GM23248 (cell line): ENCODE results near the gene CEL. TPM values are rescaled to one million over a fixed set of nuclear protein-coding genes. Genes with fewer than 3 reads are reported as not detected.

ENCODE experiments used
- DNase-seq: peaks from one replicate; pipeline ENCODE4 v3.0.0-alpha.2; 2015
- H2AFZ ChIP-seq: fragments of 200-600 bp; sonication (generic); 2 replicates; pipeline ENCODE4 v1.6.1; 2016; ENCODE audit warnings: antibody characterized with exemption
- H3F3A ChIP-seq: fragments of 200-600 bp; sonication (generic); 2 replicates; pipeline ENCODE4 v1.6.1; 2016; ENCODE audit warnings: mild to moderate bottlenecking, antibody characterized with exemption, mixed run types; ENCODE audit not compliant: insufficient read depth
- H3K27ac ChIP-seq: fragments of 200-600 bp; sonication (generic); 2 replicates; pipeline ENCODE4 v1.5.1; 2016; ENCODE audit warnings: mild to moderate bottlenecking
- H3K27me3 ChIP-seq: fragments of 200-600 bp; sonication (generic); replicated peaks from 2 replicates; pipeline ENCODE4 v1.6.1; 2016; ENCODE audit warnings: mild to moderate bottlenecking; ENCODE audit not compliant: insufficient read depth
- H3K36me3 ChIP-seq: fragments of 200-600 bp; sonication (generic); 2 replicates; pipeline ENCODE4 v1.6.1; 2016; ENCODE audit warnings: low read depth, mild to moderate bottlenecking
- H3K4me1 ChIP-seq: fragments of 200-600 bp; sonication (generic); 2 replicates; pipeline ENCODE4 v1.6.1; 2016; ENCODE audit warnings: mild to moderate bottlenecking; ENCODE audit not compliant: insufficient read depth
- H3K4me2 ChIP-seq: fragments of 200-600 bp; sonication (generic); one replicate; pipeline ENCODE4 v1.6.1; 2016; ENCODE audit warnings: mild to moderate bottlenecking; ENCODE audit not compliant: unreplicated experiment
- H3K4me3 ChIP-seq: fragments of 200-600 bp; sonication (generic); 2 replicates; pipeline ENCODE4 v1.5.1; 2016; ENCODE audit warnings: mild to moderate bottlenecking
- H3K79me2 ChIP-seq: fragments of 200-600 bp; sonication (generic); 2 replicates; pipeline ENCODE4 v1.6.1; 2016; ENCODE audit warnings: mild to moderate bottlenecking; ENCODE audit not compliant: insufficient read depth
- H3K9ac ChIP-seq: fragments of 200-600 bp; sonication (generic); 2 replicates; pipeline ENCODE4 v1.6.1; 2016; ENCODE audit warnings: mild to moderate bottlenecking
- H3K9me2 ChIP-seq: fragments of 200-600 bp; sonication (generic); 2 replicates; pipeline ENCODE4 v1.6.1; 2016; ENCODE audit warnings: mixed run types, mild to moderate bottlenecking, moderate library complexity; ENCODE audit not compliant: insufficient read depth
- H3K9me3 ChIP-seq: fragments of 200-600 bp; sonication (generic); one replicate; pipeline ENCODE4 v1.6.1; 2017; ENCODE audit warnings: low read depth
- H4K20me1 ChIP-seq: fragments of 200-600 bp; sonication (generic); 2 replicates; pipeline ENCODE4 v1.6.0; 2016; ENCODE audit not compliant: insufficient read depth
- EZH2 ChIP-seq: fragments of 200-600 bp; sonication (generic); IDR thresholded peaks from 2 replicates; pipeline ENCODE4 v1.6.1; 2018; ENCODE audit warnings: antibody characterized with exemption, mild to moderate bottlenecking; ENCODE audit not compliant: insufficient read depth, poor library complexity, severe bottlenecking
- EZH2phosphoT487 ChIP-seq: fragments of 200-600 bp; sonication (generic); IDR thresholded peaks from 2 replicates; pipeline ENCODE4 v1.6.1; 2018; ENCODE audit warnings: antibody characterized with exemption, moderate library complexity, mild to moderate bottlenecking, low read depth; ENCODE audit not compliant: insufficient read depth
- WGBS, 2 experiments: methylation state at CpG; one replicate each; pipeline ENCODE4 v1.1.6; 2015 to 2017; ENCODE audit warnings: low lambda C conversion rate in 2 of 2, low coverage in 1 of 2; ENCODE audit errors: missing lambda C conversion rate in 2 of 2; 5-methylcytosine and 5-hydroxymethylcytosine counted together
- in situ Hi-C: fragments of 300-500 bp; cut with MboI; formaldehyde crosslinking; loops from 2 replicates; pipeline ENCODE4 v1.15.0; 2020
- polyA plus RNA-seq: library from polyadenylated mRNA; unstranded; fragments of >200 nt; fragmentation: Nextera tagmentation; extraction: Ambion mirVana; gene quantifications from 2 replicates; pipeline ENCODE4 v1.2.1, GENCODE V29; 2016
- total RNA-seq: library from RNA; depleted of rRNA; stranded (reverse); fragments of >200 nt; shearing (Covaris generic); gene quantifications from 2 replicates; pipeline ENCODE4 v1.2.3, GENCODE V29; 2014

Gene CEL
- total and polyA plus RNA-seq, 2 experiments from 2014 or later = 0.22 TPM; not detected in 1

DNA sequence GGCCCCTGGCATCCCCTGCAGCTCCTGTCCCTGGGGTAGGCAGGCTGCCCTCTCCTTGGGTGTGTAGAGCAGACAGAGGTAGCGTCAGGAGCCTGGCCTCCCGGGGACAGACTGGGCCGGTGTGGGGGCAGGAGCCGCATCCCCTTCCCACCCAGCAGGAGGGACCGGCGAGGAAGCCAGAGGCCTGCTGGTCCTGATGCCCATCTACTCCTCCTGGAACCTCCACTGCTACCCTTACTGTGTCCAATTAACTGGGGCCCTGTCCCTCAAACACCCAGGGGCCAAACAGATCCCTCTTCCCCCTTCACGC is 43.6 kb downstream of the CEL start:
- no peak overlapping the region for H3K4me3 ChIP-seq
- no peaks in the 10 kb centered on the region for H3K9me3 ChIP-seq
- H3K4me2 ChIP-seq = no peak overlapping the region
- no peaks in the 10 kb centered on the region for H3K9me2 ChIP-seq
- H2AFZ ChIP-seq = no peak overlapping the region
- H3K9ac ChIP-seq = no peak overlapping the region
- H3K27me3 ChIP-seq = no peaks in the 10 kb centered on the region
- in situ Hi-C loops = loop anchor here (5.0 kb wide), 1 partner anchor 42 kb away; no protein-coding TSS in a partner anchor
- DNase-seq = no peak
- no peak overlapping the region for H3K27ac ChIP-seq
- no peaks in the 10 kb centered on the region for H3F3A ChIP-seq
- H3K79me2 ChIP-seq = no peaks in the 10 kb centered on the region
- TF ChIP-seq EZH2 (no peak), EZH2phosphoT487 (no peak)
- WGBS, 2 experiments = 93 to 100% methylated on average over 3 to 7 of the region's 7 CpGs
- H3K4me1 ChIP-seq = no peaks in the 10 kb centered on the region
- H4K20me1 ChIP-seq = no peaks in the 10 kb centered on the region
- H3K36me3 ChIP-seq = peaks cover 16% of the 10 kb centered on the region; the same call in 1 of the 2 replicates

DNA sequence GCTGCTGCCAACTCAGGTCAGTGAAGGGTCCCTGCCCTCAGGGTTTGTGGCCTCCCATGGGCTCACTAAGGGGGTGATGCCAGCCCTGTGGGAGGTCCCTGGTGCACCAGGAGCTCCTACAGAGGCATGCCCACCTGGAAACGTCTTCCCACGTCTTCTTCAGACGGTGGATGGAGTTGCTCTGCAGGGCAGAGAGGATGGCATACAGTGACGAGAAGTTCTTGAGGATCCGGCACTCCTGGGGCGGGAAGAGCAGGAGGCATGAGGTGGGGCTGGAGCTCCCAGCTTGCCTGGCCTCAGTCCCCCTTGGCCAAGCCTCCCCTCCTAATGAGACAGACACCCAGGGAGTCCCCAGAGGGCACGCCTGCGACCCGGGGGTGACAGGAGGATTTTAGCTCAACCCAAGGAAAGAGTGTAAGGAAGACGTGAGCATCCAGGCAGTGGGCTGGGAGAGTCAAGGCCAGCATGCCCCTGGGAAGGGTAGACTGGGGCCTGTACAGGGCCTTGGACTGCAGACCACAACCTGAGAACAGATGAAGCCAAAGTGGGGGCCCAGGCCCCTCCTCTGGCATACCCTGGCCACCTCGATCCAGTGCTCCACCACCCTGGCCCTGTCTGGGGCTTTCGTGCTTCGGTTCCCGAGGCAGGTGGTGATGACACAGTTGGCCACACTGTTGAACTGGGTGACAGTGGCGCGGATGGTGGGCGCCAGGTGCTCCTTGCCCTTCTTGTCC is 44.9 kb downstream of the CEL start:
- TF ChIP-seq EZH2phosphoT487 = no peak
- TF ChIP-seq EZH2 = no peak
- H3K9ac ChIP-seq = no peak overlapping the region
- no peaks in the 10 kb centered on the region for H3K4me1 ChIP-seq
- no peak overlapping the region for H3K27ac ChIP-seq
- H3K79me2 ChIP-seq = 0 out of 2 replicates have a peak, but pooled peaks cover 6% of the 10 kb centered on the region
- no peaks in the 10 kb centered on the region for H3K9me2 ChIP-seq
- H3F3A ChIP-seq = no peaks in the 10 kb centered on the region
- in situ Hi-C loops = loop anchor here (5.0 kb wide), 1 partner anchor 41 kb away; no protein-coding TSS in a partner anchor
- H3K4me3 ChIP-seq = no peak overlapping the region
- H4K20me1 ChIP-seq = no peaks in the 10 kb centered on the region
- no peak overlapping the region for H2AFZ ChIP-seq
- 90 to 93% methylated on average over 15 to 17 of the region's 17 CpGs for WGBS, 2 experiments
- no peak overlapping the region for H3K4me2 ChIP-seq
- DNase-seq = no peak
- H3K27me3 ChIP-seq = no peaks in the 10 kb centered on the region
- H3K9me3 ChIP-seq = no peaks in the 10 kb centered on the region
- H3K36me3 ChIP-seq = peaks cover 8% of the 10 kb centered on the region; the same call in 1 of the 2 replicates

DNA sequence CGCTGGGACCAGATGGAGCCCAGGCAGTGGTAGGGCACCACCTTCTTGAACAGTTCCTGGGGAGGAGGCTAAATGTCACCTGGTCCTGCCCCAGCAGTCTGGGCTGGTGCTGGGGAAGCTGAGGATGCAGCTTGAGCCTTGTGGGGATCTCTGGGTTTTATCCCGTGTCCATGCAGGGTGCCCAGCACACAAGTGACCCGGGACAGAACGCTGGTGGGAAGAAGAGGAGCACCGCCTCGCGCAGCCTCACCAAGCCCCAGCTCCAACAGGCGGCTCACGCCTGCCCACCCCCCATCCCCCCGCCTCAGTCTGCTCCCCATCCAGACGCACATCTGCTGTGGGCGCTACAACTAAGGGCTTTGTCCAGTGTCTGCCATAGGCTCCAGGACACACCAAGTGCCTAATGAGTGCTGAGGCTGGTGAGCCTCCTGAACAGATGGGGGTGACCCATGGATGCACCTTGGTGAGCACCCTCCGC is 45.5 kb downstream of the CEL start:
- Histone ChIP-seq H3K36me3 (peaks cover 6% of the 10 kb centered on the region; the same call in 1 of the 2 replicates), H3K9me2 (no peaks in the 10 kb centered on the region), H4K20me1 (no peaks in the 10 kb centered on the region), H3K9ac (no peak overlapping the region), H2AFZ (no peak overlapping the region), H3K4me1 (no peaks in the 10 kb centered on the region), H3K79me2 (peaks cover 11% of the 10 kb centered on the region; the same call in 1 of the 2 replicates), H3K4me3 (no peak overlapping the region), H3K27me3 (no peaks in the 10 kb centered on the region), H3K4me2 (no peak overlapping the region), H3K9me3 (no peaks in the 10 kb centered on the region), H3K27ac (no peak overlapping the region), H3F3A (no peaks in the 10 kb centered on the region)
- TF ChIP-seq EZH2 (no peak), EZH2phosphoT487 (no peak)
- DNase-seq = no peak
- in situ Hi-C loops = loop anchor here (5.0 kb wide), 1 partner anchor 40 kb away; no protein-coding TSS in a partner anchor
- 86 to 95% methylated on average over 5 to 13 of the region's 13 CpGs for WGBS, 2 experiments

DNA sequence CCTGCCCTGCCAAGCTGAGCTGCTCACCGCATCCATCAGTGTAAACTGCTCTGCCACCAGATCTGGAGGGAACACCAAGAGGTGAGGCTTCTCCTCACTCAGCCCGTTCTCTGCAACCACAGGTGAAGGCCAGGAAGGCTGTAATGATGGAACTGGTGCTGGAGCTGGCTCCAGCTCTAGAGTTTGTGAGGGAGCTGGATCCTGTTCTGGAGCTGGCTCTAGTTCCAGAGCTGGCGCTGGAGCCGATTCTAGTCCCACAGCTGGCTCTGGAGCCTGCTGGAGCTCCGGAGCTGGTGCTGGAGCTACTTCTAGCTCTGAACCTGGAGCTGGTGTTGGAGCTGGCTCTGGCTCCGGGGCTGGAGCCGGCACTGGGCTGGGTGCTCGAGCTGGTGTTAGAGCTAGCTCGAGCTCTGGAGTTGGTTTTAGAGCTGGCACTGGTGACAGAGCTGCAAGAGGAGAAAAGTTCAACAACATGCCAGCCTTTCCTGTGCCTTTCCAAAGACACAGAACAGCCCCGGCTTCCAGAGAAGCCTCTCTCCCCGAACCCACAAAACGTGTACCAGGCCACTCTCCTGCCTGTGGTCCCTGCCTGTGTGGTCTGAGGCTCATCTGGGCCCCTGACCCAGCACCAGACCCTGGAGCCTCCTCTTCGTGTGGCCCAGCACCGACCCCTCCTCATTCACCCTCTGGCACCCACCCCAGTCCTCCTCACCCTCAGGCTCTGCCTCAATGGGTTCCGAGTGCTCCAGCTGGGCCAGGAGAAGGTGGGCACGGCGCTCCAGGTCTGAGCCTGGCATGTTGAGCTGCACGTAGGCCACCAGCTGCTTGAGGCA is 46.4 kb downstream of the CEL start:
- Histone ChIP-seq H3K36me3 (peaks cover 6% of the 10 kb centered on the region; the same call in 1 of the 2 replicates), H3F3A (no peaks in the 10 kb centered on the region), H3K27ac (no peak overlapping the region), H4K20me1 (no peaks in the 10 kb centered on the region), H3K9me2 (no peaks in the 10 kb centered on the region), H3K79me2 (peaks cover 18% of the 10 kb centered on the region; the same call in 1 of the 2 replicates), H3K9me3 (no peaks in the 10 kb centered on the region), H3K4me1 (peaks cover 2% of the 10 kb centered on the region; the same call in 1 of the 2 replicates), H3K4me3 (no peak overlapping the region), H3K27me3 (no peaks in the 10 kb centered on the region), H3K4me2 (no peak overlapping the region), H2AFZ (no peak overlapping the region), H3K9ac (no peak overlapping the region)
- WGBS, 2 experiments = 91 to 93% methylated on average over 18 of the region's 18 CpGs
- in situ Hi-C loops = loop anchor here (5.0 kb wide), 1 partner anchor 39 kb away; no protein-coding TSS in a partner anchor
- TF ChIP-seq EZH2phosphoT487 (no peak), EZH2 (no peak)
- no peak for DNase-seq
